ENCODE measurements around the gene TOX2. TPM values are rescaled to one million over a fixed set of nuclear protein-coding genes. Genes with fewer than 3 reads are reported as not detected.

The TOX2 gene
- total RNA-seq, 1 experiment from 2014 or later, result 85.4 TPM

GRCh38 chr20:43919686-43920403 is 5.2 kb downstream of the TOX2 start:
- Histone ChIP-seq H3K4me3 (ENCODE audit: low read depth in 2 of 2, low read length in 2 of 2) (no peak overlapping the region), H3K36me3 (ENCODE audit: control insufficient read depth, insufficient read depth, low read length) (no peaks in the 10 kb centered on the region), H3K9me3 (ENCODE audit: control insufficient read depth, insufficient read depth, low read depth, low read length) (no peaks in the 10 kb centered on the region), H3K27ac (ENCODE audit: low read length) (peak overlapping the region; percentile 74), H3K27me3 (ENCODE audit: control insufficient read depth, insufficient read depth, low read length) (no peaks in the 10 kb centered on the region), H3K4me1 (ENCODE audit: control insufficient read depth, insufficient read depth, low read length) (peaks cover 63% of the 10 kb centered on the region)
- in situ Hi-C loops (cut with HindIII; ENCODE audit: low pct_unique_long_range_greater_than_20kb, low sequenced_read_pairs) (no loop called here), intact Hi-C loops (cut with micrococcal nuclease; ENCODE audit: unreplicated experiment) (loop anchor here (5.0 to 10.0 kb wide), 2 partner anchors 162 to 165 kb away; no protein-coding TSS in a partner anchor)
- CTCF ChIA-PET, result no interaction called here
- ATAC-seq, result no peak
- no peak for TF ChIP-seq POLR2AphosphoS5 (IDR thresholded peaks at IDR 0.05; ENCODE audit: low read depth, low read length)
- TF ChIP-seq, protein P1, sequence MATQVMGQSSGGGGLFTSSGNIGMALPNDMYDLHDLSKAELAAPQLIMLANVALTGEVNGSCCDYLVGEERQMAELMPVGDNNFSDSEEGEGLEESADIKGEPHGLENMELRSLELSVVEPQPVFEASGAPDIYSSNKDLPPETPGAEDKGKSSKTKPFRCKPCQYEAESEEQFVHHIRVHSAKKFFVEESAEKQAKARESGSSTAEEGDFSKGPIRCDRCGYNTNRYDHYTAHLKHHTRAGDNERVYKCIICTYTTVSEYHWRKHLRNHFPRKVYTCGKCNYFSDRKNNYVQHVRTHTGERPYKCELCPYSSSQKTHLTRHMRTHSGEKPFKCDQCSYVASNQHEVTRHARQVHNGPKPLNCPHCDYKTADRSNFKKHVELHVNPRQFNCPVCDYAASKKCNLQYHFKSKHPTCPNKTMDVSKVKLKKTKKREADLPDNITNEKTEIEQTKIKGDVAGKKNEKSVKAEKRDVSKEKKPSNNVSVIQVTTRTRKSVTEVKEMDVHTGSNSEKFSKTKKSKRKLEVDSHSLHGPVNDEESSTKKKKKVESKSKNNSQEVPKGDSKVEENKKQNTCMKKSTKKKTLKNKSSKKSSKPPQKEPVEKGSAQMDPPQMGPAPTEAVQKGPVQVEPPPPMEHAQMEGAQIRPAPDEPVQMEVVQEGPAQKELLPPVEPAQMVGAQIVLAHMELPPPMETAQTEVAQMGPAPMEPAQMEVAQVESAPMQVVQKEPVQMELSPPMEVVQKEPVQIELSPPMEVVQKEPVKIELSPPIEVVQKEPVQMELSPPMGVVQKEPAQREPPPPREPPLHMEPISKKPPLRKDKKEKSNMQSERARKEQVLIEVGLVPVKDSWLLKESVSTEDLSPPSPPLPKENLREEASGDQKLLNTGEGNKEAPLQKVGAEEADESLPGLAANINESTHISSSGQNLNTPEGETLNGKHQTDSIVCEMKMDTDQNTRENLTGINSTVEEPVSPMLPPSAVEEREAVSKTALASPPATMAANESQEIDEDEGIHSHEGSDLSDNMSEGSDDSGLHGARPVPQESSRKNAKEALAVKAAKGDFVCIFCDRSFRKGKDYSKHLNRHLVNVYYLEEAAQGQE (IDR thresholded peaks at IDR 0.05; ENCODE audit: insufficient read depth in 1 of 2, low read depth in 2 of 2, low read length in 1 of 2), result no peak
- no peak for TF ChIP-seq TCF7L2 (IDR thresholded peaks at IDR 0.05; ENCODE audit: low read depth, low read length)
- TF ChIP-seq, protein P2, sequence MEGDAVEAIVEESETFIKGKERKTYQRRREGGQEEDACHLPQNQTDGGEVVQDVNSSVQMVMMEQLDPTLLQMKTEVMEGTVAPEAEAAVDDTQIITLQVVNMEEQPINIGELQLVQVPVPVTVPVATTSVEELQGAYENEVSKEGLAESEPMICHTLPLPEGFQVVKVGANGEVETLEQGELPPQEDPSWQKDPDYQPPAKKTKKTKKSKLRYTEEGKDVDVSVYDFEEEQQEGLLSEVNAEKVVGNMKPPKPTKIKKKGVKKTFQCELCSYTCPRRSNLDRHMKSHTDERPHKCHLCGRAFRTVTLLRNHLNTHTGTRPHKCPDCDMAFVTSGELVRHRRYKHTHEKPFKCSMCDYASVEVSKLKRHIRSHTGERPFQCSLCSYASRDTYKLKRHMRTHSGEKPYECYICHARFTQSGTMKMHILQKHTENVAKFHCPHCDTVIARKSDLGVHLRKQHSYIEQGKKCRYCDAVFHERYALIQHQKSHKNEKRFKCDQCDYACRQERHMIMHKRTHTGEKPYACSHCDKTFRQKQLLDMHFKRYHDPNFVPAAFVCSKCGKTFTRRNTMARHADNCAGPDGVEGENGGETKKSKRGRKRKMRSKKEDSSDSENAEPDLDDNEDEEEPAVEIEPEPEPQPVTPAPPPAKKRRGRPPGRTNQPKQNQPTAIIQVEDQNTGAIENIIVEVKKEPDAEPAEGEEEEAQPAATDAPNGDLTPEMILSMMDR (IDR thresholded peaks at IDR 0.05), result no peak
- no peak for TF ChIP-seq SIN3A (IDR thresholded peaks at IDR 0.05; ENCODE audit: borderline replicate concordance, insufficient read depth, low read depth, low read length)
- POLR2A ChIA-PET, result no interaction called here
- DNase-seq (ENCODE audit: low read depth, low spot score), result no peak
- no TSS peak for BruUV-seq (replicated peaks)

- Histone ChIP-seq H3K9me3 (ENCODE audit: control insufficient read depth, insufficient read depth, low read depth, low read length) (no peaks in the 10 kb centered on the region), H3K4me1 (ENCODE audit: control insufficient read depth, insufficient read depth, low read length) (peaks cover 73% of the 10 kb centered on the region), H3K36me3 (ENCODE audit: control insufficient read depth, insufficient read depth, low read length) (no peaks in the 10 kb centered on the region), H3K4me3 (ENCODE audit: low read depth in 2 of 2, low read length in 2 of 2) (no peak overlapping the region), H3K27ac (ENCODE audit: low read length) (peak overlapping the region; percentile 74; the same call in 1 of the 2 replicates), H3K27me3 (ENCODE audit: control insufficient read depth, insufficient read depth, low read length) (no peaks in the 10 kb centered on the region)
- TF ChIP-seq, protein P2 (IDR thresholded peaks at IDR 0.05), result no peak
- TF ChIP-seq TCF7L2 (IDR thresholded peaks at IDR 0.05; ENCODE audit: low read depth, low read length) (no peak), POLR2AphosphoS5 (IDR thresholded peaks at IDR 0.05; ENCODE audit: low read depth, low read length) (no peak), SIN3A (IDR thresholded peaks at IDR 0.05; ENCODE audit: borderline replicate concordance, insufficient read depth, low read depth, low read length) (no peak)
- TF ChIP-seq, protein P1 (IDR thresholded peaks at IDR 0.05; ENCODE audit: insufficient read depth in 1 of 2, low read depth in 2 of 2, low read length in 1 of 2), result no peak
- ChIA-PET CTCF (no interaction called here), POLR2A (no interaction called here)
- no TSS peak for BruUV-seq (replicated peaks)
- intact Hi-C loops (cut with micrococcal nuclease; ENCODE audit: unreplicated experiment), result no loop called here
- DNase-seq (ENCODE audit: low read depth, low spot score) (no peak), ATAC-seq (no peak)
- in situ Hi-C loops (cut with HindIII; ENCODE audit: low pct_unique_long_range_greater_than_20kb, low sequenced_read_pairs), result no loop called here
Measured at GRCh38 chr20:43920797-43921196, 6.1 kb downstream of the TOX2 start.

All from Panc1 (cell line).